ENCODE results near the gene RBM6. TPM values are rescaled to one million over a fixed set of nuclear protein-coding genes. Genes with fewer than 3 reads are reported as not detected.

Gene RBM6, protein sequence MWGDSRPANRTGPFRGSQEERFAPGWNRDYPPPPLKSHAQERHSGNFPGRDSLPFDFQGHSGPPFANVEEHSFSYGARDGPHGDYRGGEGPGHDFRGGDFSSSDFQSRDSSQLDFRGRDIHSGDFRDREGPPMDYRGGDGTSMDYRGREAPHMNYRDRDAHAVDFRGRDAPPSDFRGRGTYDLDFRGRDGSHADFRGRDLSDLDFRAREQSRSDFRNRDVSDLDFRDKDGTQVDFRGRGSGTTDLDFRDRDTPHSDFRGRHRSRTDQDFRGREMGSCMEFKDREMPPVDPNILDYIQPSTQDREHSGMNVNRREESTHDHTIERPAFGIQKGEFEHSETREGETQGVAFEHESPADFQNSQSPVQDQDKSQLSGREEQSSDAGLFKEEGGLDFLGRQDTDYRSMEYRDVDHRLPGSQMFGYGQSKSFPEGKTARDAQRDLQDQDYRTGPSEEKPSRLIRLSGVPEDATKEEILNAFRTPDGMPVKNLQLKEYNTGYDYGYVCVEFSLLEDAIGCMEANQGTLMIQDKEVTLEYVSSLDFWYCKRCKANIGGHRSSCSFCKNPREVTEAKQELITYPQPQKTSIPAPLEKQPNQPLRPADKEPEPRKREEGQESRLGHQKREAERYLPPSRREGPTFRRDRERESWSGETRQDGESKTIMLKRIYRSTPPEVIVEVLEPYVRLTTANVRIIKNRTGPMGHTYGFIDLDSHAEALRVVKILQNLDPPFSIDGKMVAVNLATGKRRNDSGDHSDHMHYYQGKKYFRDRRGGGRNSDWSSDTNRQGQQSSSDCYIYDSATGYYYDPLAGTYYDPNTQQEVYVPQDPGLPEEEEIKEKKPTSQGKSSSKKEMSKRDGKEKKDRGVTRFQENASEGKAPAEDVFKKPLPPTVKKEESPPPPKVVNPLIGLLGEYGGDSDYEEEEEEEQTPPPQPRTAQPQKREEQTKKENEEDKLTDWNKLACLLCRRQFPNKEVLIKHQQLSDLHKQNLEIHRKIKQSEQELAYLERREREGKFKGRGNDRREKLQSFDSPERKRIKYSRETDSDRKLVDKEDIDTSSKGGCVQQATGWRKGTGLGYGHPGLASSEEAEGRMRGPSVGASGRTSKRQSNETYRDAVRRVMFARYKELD
- total RNA-seq: 45.4 and 48.4 TPM in 2 replicates

DNA sequence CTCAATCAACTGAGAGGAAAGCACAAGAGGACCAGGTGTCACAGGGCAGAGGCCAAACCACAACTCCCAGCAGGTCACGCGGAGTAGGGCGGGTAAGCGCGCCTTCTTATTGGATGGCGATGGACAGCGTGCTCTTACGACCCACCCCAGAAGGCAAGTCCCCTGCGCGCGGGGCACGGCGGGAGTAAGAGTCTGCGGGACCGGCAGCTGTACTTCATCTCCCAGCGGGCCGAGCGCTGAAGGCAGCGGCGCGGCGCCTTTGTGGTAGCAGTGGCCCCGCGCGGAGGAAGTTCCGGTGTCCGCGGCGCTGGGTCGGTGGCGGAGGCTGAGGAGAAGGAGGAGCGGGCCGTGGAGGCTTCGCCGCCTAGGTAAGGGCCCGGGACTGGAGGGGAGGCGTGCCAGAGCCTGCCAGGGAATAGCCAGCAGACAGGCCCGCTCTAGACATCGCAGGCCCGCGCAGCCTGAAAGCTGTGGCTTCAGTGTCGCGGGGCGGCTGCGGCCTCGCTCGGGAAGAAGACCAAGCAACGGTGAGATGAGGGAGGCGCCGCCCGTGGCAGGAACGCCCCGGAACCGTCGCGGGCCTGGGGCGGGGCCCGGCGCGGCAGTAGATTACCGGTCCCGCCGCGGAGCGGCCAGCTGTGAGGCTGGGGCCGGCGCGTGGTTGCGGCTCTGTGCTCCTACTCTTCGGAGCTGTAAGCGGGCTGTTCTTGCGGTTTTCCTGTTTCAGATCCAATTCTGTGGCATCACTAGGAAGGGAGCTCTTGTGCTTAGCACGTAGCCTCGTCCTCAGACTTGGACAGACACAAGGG is at the start of gene RBM6:
Gene RBM6 (plus strand): TSS at position 293 of the 809 bp plus-strand sequence. CDS start 22,492 bp downstream, outside the sequence.

DNA sequence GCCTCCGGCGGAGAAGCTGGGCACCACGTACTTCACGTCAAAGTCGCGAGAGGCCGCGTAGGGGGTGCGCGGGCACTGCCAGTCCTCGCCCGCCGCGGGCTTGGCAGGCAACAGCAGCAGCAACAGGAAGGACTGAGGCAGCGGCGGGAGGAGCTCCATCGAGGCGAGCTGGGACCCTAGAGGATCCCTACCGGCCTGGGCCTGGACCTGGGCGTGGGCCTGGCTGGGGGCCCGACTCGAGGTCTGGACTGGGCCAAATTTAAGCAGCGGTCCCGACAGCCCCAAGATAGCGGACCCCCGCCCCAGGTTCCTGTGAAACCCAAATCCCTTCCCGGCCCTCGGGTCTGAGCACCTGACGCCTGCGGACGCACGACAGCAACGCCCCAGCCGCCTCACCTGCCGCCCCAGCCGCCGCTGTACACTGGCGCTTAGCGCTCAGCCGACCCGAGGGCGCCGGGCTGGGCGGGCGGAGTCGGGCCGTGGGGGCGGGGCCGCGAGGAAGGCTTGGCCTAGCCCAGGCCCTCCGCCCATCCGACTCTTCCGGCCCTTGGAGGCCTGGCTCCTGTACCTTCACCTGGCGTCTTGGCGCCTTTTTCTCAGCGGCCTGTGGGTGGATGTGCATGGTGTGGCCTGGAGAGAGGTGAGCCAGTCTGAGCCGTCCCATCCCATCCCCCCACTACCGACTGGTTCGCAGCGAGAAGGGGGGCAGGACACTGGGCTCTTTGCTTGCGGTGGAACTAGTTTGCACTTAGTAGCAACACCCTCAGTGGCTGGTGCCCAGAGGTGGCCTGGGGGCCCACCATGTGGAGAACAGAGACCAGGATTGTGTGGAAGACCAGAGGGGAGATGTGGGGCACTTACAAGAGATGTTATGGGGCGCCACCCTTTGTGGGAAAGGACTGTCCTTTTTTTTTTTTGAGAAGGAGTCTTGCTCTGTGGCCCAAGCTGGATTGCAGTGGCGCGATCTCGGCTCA is 36.2 kb upstream of the RBM6 start, which contains the start of gene MST1R:
Gene MST1R (minus strand): TSS at position 423 of the 974 bp plus-strand sequence. CDS start 264 bp downstream, at position 159.

DNA sequence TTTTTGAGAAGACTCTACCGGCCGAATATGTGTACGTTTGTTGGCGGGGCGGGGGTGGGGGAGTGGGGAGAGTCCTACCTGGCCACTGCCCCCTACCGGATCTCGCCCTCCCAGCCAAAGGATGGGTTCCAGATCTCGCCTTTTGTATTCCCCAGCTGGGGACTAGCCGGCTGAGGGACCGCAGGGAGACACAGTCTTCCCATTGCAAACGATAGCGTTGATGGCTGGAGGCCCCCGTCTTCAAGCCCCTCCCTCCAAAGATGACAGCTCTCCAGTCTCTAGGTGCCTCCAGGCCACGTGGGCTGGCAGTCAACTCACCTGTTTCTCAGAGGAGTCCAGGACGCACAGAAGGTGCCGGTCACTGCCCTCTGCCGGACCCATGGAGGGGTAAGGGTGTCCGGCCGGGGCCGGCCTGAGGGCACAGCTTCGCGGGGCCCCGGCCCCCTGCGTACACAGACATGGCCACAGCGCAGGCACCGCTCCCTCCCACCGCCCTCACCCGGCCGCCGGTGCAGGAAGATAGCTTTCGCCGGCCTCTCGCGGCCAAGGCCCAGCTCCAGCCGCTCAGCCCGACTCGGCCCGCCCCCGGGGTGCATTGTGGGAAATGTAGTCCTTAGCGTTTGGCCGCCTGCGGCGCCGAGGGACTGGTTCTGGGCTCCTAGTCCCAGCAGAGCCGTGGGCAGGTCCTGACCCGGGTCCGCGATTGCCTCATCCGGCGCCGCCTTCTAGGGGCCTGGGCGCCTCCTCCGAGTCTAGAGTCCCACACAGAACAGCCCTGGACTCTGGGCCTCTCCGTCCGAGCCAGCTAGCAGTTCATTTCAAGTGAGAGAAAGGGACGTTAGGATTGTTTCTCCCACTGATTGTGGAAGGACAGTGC is 10.4 kb upstream of the RBM6 start, which contains the start of gene MON1A:
Gene MON1A (minus strand): TSS at position 521 of the 877 bp plus-strand sequence. CDS start 16,465 bp downstream, outside the sequence.

DNA sequence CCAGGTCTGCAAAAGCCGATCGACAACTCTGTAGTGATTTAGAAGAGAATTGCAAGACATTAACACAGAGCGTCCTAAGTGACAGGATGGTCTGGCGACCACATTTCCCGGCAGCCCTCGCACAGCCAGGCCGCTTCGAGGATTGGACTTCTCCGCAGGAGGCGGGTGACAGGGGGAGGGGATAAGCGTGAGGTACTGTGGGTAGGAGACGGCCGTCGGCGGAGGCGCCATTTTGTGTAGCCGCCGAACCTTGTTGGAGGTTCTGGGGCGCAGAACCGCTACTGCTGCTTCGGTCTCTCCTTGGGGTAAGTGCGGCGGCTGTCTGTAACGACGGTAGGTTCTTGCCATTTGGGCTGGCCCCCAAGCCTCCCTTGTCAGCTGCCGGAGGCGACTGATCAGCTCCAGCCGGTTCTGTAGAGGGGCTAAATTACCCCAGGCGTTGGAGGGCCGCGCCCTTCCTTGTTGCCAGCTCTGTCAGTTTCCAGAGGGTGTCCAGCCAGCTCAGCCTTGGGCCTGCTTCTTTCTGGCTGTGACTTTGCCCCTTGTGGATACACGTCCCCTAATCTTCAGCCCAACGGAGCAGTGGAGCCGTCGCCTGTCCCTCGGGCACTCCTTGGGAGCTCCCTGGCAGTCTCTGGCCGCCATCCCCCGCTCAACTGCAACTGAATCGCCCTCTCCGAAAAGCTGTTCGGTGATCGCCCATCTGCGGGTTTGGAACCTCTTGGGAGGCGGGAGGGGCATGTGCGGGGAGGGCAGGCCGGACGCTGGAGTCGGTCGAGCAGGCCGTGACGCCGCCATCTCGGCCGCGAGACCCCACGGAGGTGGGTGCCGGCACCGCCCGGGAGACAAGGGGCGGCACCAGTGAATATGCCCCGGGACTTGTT is 149.0 kb downstream of the RBM6 start, which contains the start of gene RBM5:
Gene RBM5 (plus strand): TSS at position 195 of the 884 bp plus-strand sequence. CDS start 1,516 bp downstream, outside the sequence.

Other genes starting within 250 kb of the RBM6 start
- gene AMIGO3, start 220.5 kb upstream of the RBM6 start, total RNA-seq: 2.1 and 2.4 TPM in 2 replicates
- gene GMPPB, start 216.2 kb upstream of the RBM6 start, total RNA-seq: 63.6 and 132 TPM in 2 replicates
- 50.3 and 52.1 TPM in 2 replicates for gene IP6K1, start 153.6 kb upstream of the RBM6 start, total RNA-seq
- not detected in 2 replicates for gene CDHR4, start 140.3 kb upstream of the RBM6 start, total RNA-seq
- gene INKA1, start 136.9 kb upstream of the RBM6 start, total RNA-seq: 4.4 and 4.6 TPM in 2 replicates
- 27.9 and 44.2 TPM in 2 replicates for gene UBA7, start 126.2 kb upstream of the RBM6 start, total RNA-seq
- 0.66 and 8.2 TPM in 2 replicates for gene TRAIP, start 83.6 kb upstream of the RBM6 start, total RNA-seq
- not detected in 2 replicates for gene CAMKV, start 70.2 kb upstream of the RBM6 start, total RNA-seq
- 0.43 and 1.3 TPM in 2 replicates for gene MST1R, start 36.3 kb upstream of the RBM6 start, total RNA-seq
- 7.7 and 20.5 TPM in 2 replicates for gene MON1A, start 10.3 kb upstream of the RBM6 start, total RNA-seq
- 118 and 167 TPM in 2 replicates for gene RBM5, start 148.8 kb downstream of the RBM6 start, total RNA-seq
- gene SEMA3F, start 215.2 kb downstream of the RBM6 start, total RNA-seq: under 0.01 and 0.43 TPM in 2 replicates